OCI-LY7 (cell line): ENCODE measurements around the gene TMEM158.

ENCODE experiments used
- EZH2phosphoT487 ChIP-seq: fragments of 200-600 bp; sonication (generic); IDR thresholded peaks from 2 replicates; pipeline ENCODE4 v1.6.1; 2018; ENCODE audit warnings: low read depth, borderline replicate concordance, mild to moderate bottlenecking, mixed run types, antibody characterized with exemption, low read length, moderate library complexity, mixed read lengths
- TF ChIP-seq, protein P1 (sequence below): fragments of 200-600 bp; sonication (generic); conservative IDR thresholded peaks from 2 replicates; pipeline ENCODE4 v1.5.1; 2014; ENCODE audit warnings: mild to moderate bottlenecking, antibody characterized with exemption, low read length, moderate library complexity, mixed read lengths

DNA sequence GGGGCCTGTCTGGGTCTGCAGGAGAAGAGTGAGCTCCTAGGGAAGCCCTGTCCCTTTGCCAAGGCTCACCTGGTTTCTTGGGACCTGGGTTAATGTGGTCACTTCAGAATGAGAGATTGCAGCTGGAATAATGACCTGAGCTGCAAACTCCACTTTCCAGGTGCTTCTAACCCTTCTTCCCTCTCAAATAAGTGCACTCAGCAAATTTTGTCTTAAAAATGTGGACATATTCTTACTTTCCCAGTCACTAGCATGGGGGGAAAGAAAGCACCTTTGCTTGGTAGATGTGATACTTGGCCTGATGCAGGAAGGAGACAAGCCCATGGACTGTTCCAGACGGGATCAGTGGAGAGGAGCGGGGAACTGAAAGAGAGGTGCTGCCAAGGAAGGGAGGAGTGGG is 41.0 kb downstream of the TMEM158 start:
- TF ChIP-seq, protein P1, sequence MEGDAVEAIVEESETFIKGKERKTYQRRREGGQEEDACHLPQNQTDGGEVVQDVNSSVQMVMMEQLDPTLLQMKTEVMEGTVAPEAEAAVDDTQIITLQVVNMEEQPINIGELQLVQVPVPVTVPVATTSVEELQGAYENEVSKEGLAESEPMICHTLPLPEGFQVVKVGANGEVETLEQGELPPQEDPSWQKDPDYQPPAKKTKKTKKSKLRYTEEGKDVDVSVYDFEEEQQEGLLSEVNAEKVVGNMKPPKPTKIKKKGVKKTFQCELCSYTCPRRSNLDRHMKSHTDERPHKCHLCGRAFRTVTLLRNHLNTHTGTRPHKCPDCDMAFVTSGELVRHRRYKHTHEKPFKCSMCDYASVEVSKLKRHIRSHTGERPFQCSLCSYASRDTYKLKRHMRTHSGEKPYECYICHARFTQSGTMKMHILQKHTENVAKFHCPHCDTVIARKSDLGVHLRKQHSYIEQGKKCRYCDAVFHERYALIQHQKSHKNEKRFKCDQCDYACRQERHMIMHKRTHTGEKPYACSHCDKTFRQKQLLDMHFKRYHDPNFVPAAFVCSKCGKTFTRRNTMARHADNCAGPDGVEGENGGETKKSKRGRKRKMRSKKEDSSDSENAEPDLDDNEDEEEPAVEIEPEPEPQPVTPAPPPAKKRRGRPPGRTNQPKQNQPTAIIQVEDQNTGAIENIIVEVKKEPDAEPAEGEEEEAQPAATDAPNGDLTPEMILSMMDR: no peak
- no peak for TF ChIP-seq EZH2phosphoT487
